ENCODE data around the gene PEAR1.

- TF ChIP-seq CTCF (IDR thresholded peaks at IDR 0.05) = no peak
- TF ChIP-seq POLR2A (IDR thresholded peaks at IDR 0.05) = no peak
These were observed 29.6 kb downstream of the PEAR1 start for GRCh38 chr1:156922986-156923669.
